Measurements from ENCODE around the gene ACBD4. TPM values are rescaled to one million over a fixed set of nuclear protein-coding genes. Genes with fewer than 3 reads are reported as not detected.

ACBD4 gene
- total and polyA plus RNA-seq, 2 of the 13 experiments (the other 11 are each of a cell fraction or from before 2014, with no cell fraction given): 16.1 to 26.9 TPM

- TF ChIP-seq MAFF (IDR thresholded peaks at IDR 0.05; ENCODE audit: low read depth, low read length) (no peak), TBL1XR1 (IDR thresholded peaks at IDR 0.05; ENCODE audit: borderline replicate concordance, low read length, partially characterized antibody) (no peak), ZNF264 (CRISPR knock-in tag; IDR thresholded peaks at IDR 0.05) (no peak)
These were observed 33.7 kb downstream of the ACBD4 start (continued) for GRCh38 chr17:45168991-45169752.

- no peak for FAIRE-seq
- in situ Hi-C loops (cut with HindIII; ENCODE audit: extremely low pct_ligation_motif_present, low pct_unique_long_range_greater_than_20kb) (no loop called here), intact Hi-C loops (cut with micrococcal nuclease; ENCODE audit: unreplicated experiment) (no loop called here)
- no peak overlapping the region for H2AFZ ChIP-seq (ENCODE audit: low read length)
- H3K9ac ChIP-seq (ENCODE audit: insufficient read depth, low read depth, low read length): peak overlapping the region; percentile 93
- WGBS (ENCODE audit: low lambda C conversion rate): 92% methylated on average over 12 of the region's 12 CpGs
- ATAC-seq: no peak
- H3K27me3 ChIP-seq (ENCODE audit: control insufficient read depth in 1 of 2, insufficient read depth in 2 of 2, low read length in 2 of 2): no peaks in the 10 kb centered on the region
- no TSS peak for BruUV-seq (replicated peaks)
- POLR2A ChIA-PET: interaction anchor here (1.6 to 24.3 kb wide), 11 partner anchors 13 to 59 kb away, joined by 7 to 2487 read pairs (median 36); partner anchors contain the start of genes ACBD4, HEXIM1 and HEXIM2
- DNase-seq (ENCODE audit: low spot score): no peak
- H3K9me3 ChIP-seq (ENCODE audit: low read length): no peaks in the 10 kb centered on the region
- no peaks in the 10 kb centered on the region for H4K20me1 ChIP-seq (ENCODE audit: insufficient read depth, low read length)
- H3K36me3 ChIP-seq (replicated peaks in 1 of 2; ENCODE audit: control insufficient read depth in 1 of 2, insufficient read depth in 2 of 2, low read length in 2 of 2): peaks cover 10 to 22% of the 10 kb centered on the region in 2 experiments
- CTCF ChIA-PET (ENCODE audit: low intra/inter-chr PET ratio, low total read pairs): no interaction called here
- H3K79me2 ChIP-seq (ENCODE audit: insufficient read depth, low read length): no peaks in the 10 kb centered on the region
- H3K4me1 ChIP-seq (ENCODE audit: insufficient read depth, low read length): peaks cover 56% of the 10 kb centered on the region
- H3K27ac ChIP-seq (ENCODE audit: extremely low read length, insufficient read depth, low read length): peak overlapping the region; percentile 97
- peak overlapping the region; percentile 100 for H3K4me2 ChIP-seq (ENCODE audit: low read depth, low read length)
- 0 out of 6 replicates have a peak overlapping the region, but pooled peaks of 1 of the 3 experiments have one; percentile 68 for H3K4me3 ChIP-seq (replicated peaks in 1 of 3; ENCODE audit: insufficient read depth in 1 of 3, low read depth in 2 of 3, low read length in 3 of 3)
- TF ChIP-seq ZNF484 (CRISPR knock-in tag; IDR thresholded peaks at IDR 0.05; ENCODE audit: borderline replicate concordance, low read depth): no peak
- no peak for TF ChIP-seq ZNF660 (CRISPR knock-in tag; IDR thresholded peaks at IDR 0.05; ENCODE audit: borderline replicate concordance, low read depth)
- TF ChIP-seq AGO1 (IDR thresholded peaks at IDR 0.05; ENCODE audit: low read depth, low read length, poor library complexity, severe bottlenecking): no peak
- TF ChIP-seq IKZF1 (IDR thresholded peaks at IDR 0.05): no peak
- TF ChIP-seq ZBTB10 (CRISPR knock-in tag; IDR thresholded peaks at IDR 0.05; ENCODE audit: borderline replicate concordance): no peak
- no peak for TF ChIP-seq THRA (CRISPR knock-in tag; IDR thresholded peaks at IDR 0.05; ENCODE audit: borderline replicate concordance)
- TF ChIP-seq ZNF780A (CRISPR knock-in tag; IDR thresholded peaks at IDR 0.05): no peak
- no peak for TF ChIP-seq FOXK1 (CRISPR knock-in tag; IDR thresholded peaks at IDR 0.05; ENCODE audit: borderline replicate concordance, low read depth)
- TF ChIP-seq GABPA (IDR thresholded peaks at IDR 0.05; ENCODE audit: low read depth, low read length): no peak
- no peak for TF ChIP-seq GABPA (CRISPR knock-in tag; IDR thresholded peaks at IDR 0.05; ENCODE audit: low read depth)
- no peak for TF ChIP-seq NKX3-1 (CRISPR knock-in tag; IDR thresholded peaks at IDR 0.05)
- TF ChIP-seq GPN1 (CRISPR knock-in tag; IDR thresholded peaks at IDR 0.05; ENCODE audit: borderline replicate concordance): 0 out of 2 replicates have a peak, but pooled peaks have one; percentile 20
- no peak for TF ChIP-seq CC2D1A (CRISPR knock-in tag; IDR thresholded peaks at IDR 0.05)
- no peak for TF ChIP-seq ZBTB2 (CRISPR knock-in tag; IDR thresholded peaks at IDR 0.05; ENCODE audit: low read depth)
These were observed 34.9 kb downstream of the ACBD4 start for GRCh38 chr17:45170280-45170930.
